ENCODE results near the gene UBE2J2.

- TF ChIP-seq CTCF (IDR thresholded peaks at IDR 0.05; ENCODE audit: low read length) (no peak), EZH2 (IDR thresholded peaks at IDR 0.05; ENCODE audit: borderline replicate concordance, low read length) (no peak)
These were observed 33.1 kb upstream of the UBE2J2 start for GRCh38 chr1:1306661-1307260.
